Mesendoderm (in vitro differentiated cells): ENCODE results near the gene DTX1.

Experiments used
- DNase-seq: peaks from one replicate; pipeline ENCODE4 v3.0.0; 2013
- H2AK5ac ChIP-seq: 2 replicates; pipeline ENCODE4 v1.6.1; 2013; ENCODE audit warnings: low read length, inconsistent platforms
- H2BK120ac ChIP-seq: 2 replicates; pipeline ENCODE4 v1.6.1; 2013; ENCODE audit warnings: low read depth, mild to moderate bottlenecking, low read length, moderate library complexity, mixed read lengths
- H2BK15ac ChIP-seq: replicated peaks from 2 replicates; pipeline ENCODE4 v1.6.1; 2013; ENCODE audit warnings: low read depth, mild to moderate bottlenecking, moderate library complexity
- H2BK5ac ChIP-seq: 2 replicates; pipeline ENCODE4 v1.6.1; 2013; ENCODE audit warnings: low read length, inconsistent platforms
- H3K18ac ChIP-seq: 2 replicates; pipeline ENCODE4 v1.6.1; 2013; ENCODE audit warnings: mild to moderate bottlenecking, low read length, mixed read lengths
- H3K23ac ChIP-seq: one replicate; pipeline ENCODE4 v1.6.1; 2013; ENCODE audit warnings: low read length
- H3K27ac ChIP-seq: 2 replicates; pipeline ENCODE4 v1.5.1; 2013; ENCODE audit warnings: low read depth, mild to moderate bottlenecking, inconsistent platforms, low read length, moderate library complexity
- H3K27me3 ChIP-seq: 2 replicates; pipeline ENCODE4 v1.6.1; 2013; ENCODE audit warnings: low read length, control low read depth, mild to moderate bottlenecking, inconsistent platforms; ENCODE audit not compliant: insufficient read depth, poor library complexity
- H3K36me3 ChIP-seq: 2 replicates; pipeline ENCODE4 v1.6.1; 2013; ENCODE audit warnings: low read length, inconsistent platforms; ENCODE audit not compliant: control insufficient read depth, insufficient read depth
- H3K4ac ChIP-seq: one replicate; pipeline ENCODE4 v1.6.1; 2013; ENCODE audit warnings: low read depth, mild to moderate bottlenecking, low read length, moderate library complexity
- H3K4me1 ChIP-seq: 2 replicates; pipeline ENCODE4 v1.6.1; 2013; ENCODE audit warnings: low read depth, low read length, inconsistent platforms; ENCODE audit not compliant: control insufficient read depth
- H3K4me2 ChIP-seq: 2 replicates; pipeline ENCODE4 v1.6.1; 2013; ENCODE audit warnings: low read length
- H3K4me3 ChIP-seq: 2 replicates; pipeline ENCODE4 v1.5.1; 2013; ENCODE audit warnings: mild to moderate bottlenecking, low read length
- H3K56ac ChIP-seq: one replicate; pipeline ENCODE4 v1.6.1; 2013; ENCODE audit warnings: low read length
- H3K79me1 ChIP-seq: 2 replicates; pipeline ENCODE4 v1.6.1; 2013; ENCODE audit warnings: low read length, inconsistent platforms
- H3K79me2 ChIP-seq: 2 replicates; pipeline ENCODE4 v1.6.1; 2013; ENCODE audit warnings: mild to moderate bottlenecking, low read length; ENCODE audit not compliant: control insufficient read depth, insufficient read depth
- H3K9ac ChIP-seq: 2 replicates; pipeline ENCODE4 v1.6.1; 2013; ENCODE audit warnings: low read length, inconsistent platforms
- H4K5ac ChIP-seq: one replicate; pipeline ENCODE4 v1.6.1; 2013; ENCODE audit warnings: low read length
- H4K8ac ChIP-seq: one replicate; pipeline ENCODE4 v1.6.1; 2013; ENCODE audit warnings: low read depth, mild to moderate bottlenecking, control low read depth, low read length, moderate library complexity
- WGBS: extraction: QIAGEN DNeasy Blood & Tissue Kit; methylation state at CpG from one replicate; pipeline ENCODE4 v1.1.7; 2013; ENCODE audit warnings: low lambda C conversion rate, missing lambda C conversion rate; ENCODE audit not compliant: insufficient coverage; ENCODE audit errors: extremely low coverage; 5-methylcytosine and 5-hydroxymethylcytosine counted together

DTX1 gene

DNA sequence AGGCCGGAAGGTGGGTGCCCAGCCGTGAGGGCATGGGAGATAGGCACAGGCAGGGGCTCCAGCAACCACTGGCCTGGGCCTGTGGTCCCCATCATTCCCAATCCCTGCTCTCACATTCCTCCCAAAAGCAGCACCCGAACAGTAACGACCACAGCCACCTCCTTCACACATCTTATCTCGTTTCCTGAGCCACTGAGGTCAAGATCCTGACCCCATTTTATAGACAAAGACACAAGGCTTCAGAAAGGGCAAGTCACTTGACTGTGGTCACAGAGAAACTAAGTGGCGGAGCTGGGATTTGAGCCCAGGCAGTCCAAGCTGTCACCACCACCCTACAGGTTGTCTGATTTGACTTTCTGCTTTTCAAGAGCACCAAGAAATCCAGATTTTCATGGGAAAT lies 38.9 kb downstream of the DTX1 start:
- H3K27me3 ChIP-seq: no peaks in the 10 kb centered on the region
- H2BK120ac ChIP-seq: no peak overlapping the region
- no peak overlapping the region for H3K9ac ChIP-seq
- H2BK5ac ChIP-seq: no peak overlapping the region
- H3K27ac ChIP-seq: no peak overlapping the region
- H3K56ac ChIP-seq: no peak overlapping the region
- H3K36me3 ChIP-seq: no peaks in the 10 kb centered on the region
- no peak overlapping the region for H3K4ac ChIP-seq
- no peak overlapping the region for H3K4me3 ChIP-seq
- no peak overlapping the region for H2AK5ac ChIP-seq
- H3K18ac ChIP-seq: no peak overlapping the region
- H4K8ac ChIP-seq: no peak overlapping the region
- no peaks in the 10 kb centered on the region for H3K79me2 ChIP-seq
- WGBS: no CpG with 5 or more reads among the region's 6 CpGs
- no peak overlapping the region for H3K4me2 ChIP-seq
- no peaks in the 10 kb centered on the region for H3K4me1 ChIP-seq
- DNase-seq: no peak
- H4K5ac ChIP-seq: no peak overlapping the region
- no peak overlapping the region for H3K23ac ChIP-seq
- no peak overlapping the region for H2BK15ac ChIP-seq
- no peaks in the 10 kb centered on the region for H3K79me1 ChIP-seq

- no peaks in the 10 kb centered on the region for H3K27me3 ChIP-seq
- no peak overlapping the region for H4K8ac ChIP-seq
- no peaks in the 10 kb centered on the region for H3K79me1 ChIP-seq
- no peak overlapping the region for H3K9ac ChIP-seq
- no peak overlapping the region for H4K5ac ChIP-seq
- H3K23ac ChIP-seq: no peak overlapping the region
- no peak overlapping the region for H2AK5ac ChIP-seq
- H2BK120ac ChIP-seq: no peak overlapping the region
- no peak overlapping the region for H2BK5ac ChIP-seq
- H3K4me2 ChIP-seq: no peak overlapping the region
- no peaks in the 10 kb centered on the region for H3K36me3 ChIP-seq
- no peak overlapping the region for H3K4me3 ChIP-seq
- no peaks in the 10 kb centered on the region for H3K79me2 ChIP-seq
- no peaks in the 10 kb centered on the region for H3K4me1 ChIP-seq
- DNase-seq: no peak
- H3K18ac ChIP-seq: no peak overlapping the region
- whole genome bisulfite sequencing: no CpG with 5 or more reads among the region's 30 CpGs
- H3K4ac ChIP-seq: no peak overlapping the region
- no peak overlapping the region for H3K56ac ChIP-seq
- no peak overlapping the region for H3K27ac ChIP-seq
- H2BK15ac ChIP-seq: no peak overlapping the region
Observed at GRCh38 chr12:113096675-113097461, 40.3 kb downstream of the DTX1 start.

GRCh38 chr12:113097716-113098440 lies 41.3 kb downstream of the DTX1 start:
- H3K79me2 ChIP-seq: no peaks in the 10 kb centered on the region
- H2BK120ac ChIP-seq: no peak overlapping the region
- no peaks in the 10 kb centered on the region for H3K79me1 ChIP-seq
- H3K27ac ChIP-seq: no peak overlapping the region
- H2BK5ac ChIP-seq: no peak overlapping the region
- no peaks in the 10 kb centered on the region for H3K4me1 ChIP-seq
- H4K5ac ChIP-seq: no peak overlapping the region
- H3K4me3 ChIP-seq: no peak overlapping the region
- no peak overlapping the region for H3K4me2 ChIP-seq
- no peak overlapping the region for H4K8ac ChIP-seq
- H3K23ac ChIP-seq: no peak overlapping the region
- H3K4ac ChIP-seq: no peak overlapping the region
- H3K27me3 ChIP-seq: no peaks in the 10 kb centered on the region
- no peak overlapping the region for H3K56ac ChIP-seq
- H2BK15ac ChIP-seq: no peak overlapping the region
- peak; percentile 53 for DNase-seq
- no peak overlapping the region for H3K9ac ChIP-seq
- H2AK5ac ChIP-seq: no peak overlapping the region
- no CpG with 5 or more reads among the region's 14 CpGs for WGBS
- H3K18ac ChIP-seq: no peak overlapping the region
- H3K36me3 ChIP-seq: no peaks in the 10 kb centered on the region

- no CpG with 5 or more reads among the region's 15 CpGs for WGBS
- peak; percentile 94 for DNase-seq
- no peak overlapping the region for H3K27ac ChIP-seq
Observed at GRCh38 chr12:113098441-113099028, 42.0 kb downstream of the DTX1 start.

DNA sequence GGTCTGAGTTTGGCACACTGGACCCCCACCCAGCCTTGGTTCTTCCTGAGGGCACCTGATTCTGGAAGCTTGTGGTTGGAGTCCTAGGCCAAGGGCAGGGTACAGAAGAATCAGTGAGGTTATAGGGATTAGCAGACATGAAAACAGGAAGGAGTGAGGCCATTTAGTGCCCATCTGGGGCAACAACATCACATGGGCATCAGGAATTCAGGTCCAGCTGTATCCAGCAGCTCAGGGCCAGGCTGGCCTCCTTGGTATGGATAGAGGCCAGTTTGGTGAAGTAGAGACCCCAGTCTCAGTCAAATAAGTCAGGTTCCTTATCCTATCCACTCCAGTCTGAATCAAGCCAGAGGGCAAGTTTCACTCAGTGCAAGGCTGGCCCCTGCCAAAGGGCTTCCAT lies 42.8 kb downstream of the DTX1 start:
- Histone ChIP-seq H2BK120ac (no peak overlapping the region), H4K5ac (no peak overlapping the region), H2BK5ac (no peak overlapping the region), H4K8ac (no peak overlapping the region), H2BK15ac (no peak overlapping the region), H3K4me3 (no peak overlapping the region), H2AK5ac (no peak overlapping the region), H3K27me3 (no peaks in the 10 kb centered on the region), H3K9ac (no peak overlapping the region), H3K18ac (no peak overlapping the region), H3K79me2 (no peaks in the 10 kb centered on the region), H3K4ac (no peak overlapping the region), H3K23ac (no peak overlapping the region), H3K27ac (no peak overlapping the region), H3K36me3 (no peaks in the 10 kb centered on the region), H3K56ac (no peak overlapping the region), H3K79me1 (no peaks in the 10 kb centered on the region), H3K4me2 (no peak overlapping the region), H3K4me1 (no peaks in the 10 kb centered on the region)
- no peak for DNase-seq

More at GRCh38 chr12:113098441-113099028, 42.0 kb downstream of the DTX1 start:
- Histone ChIP-seq H3K9ac (no peak overlapping the region), H2BK5ac (no peak overlapping the region), H3K36me3 (no peaks in the 10 kb centered on the region), H3K4ac (no peak overlapping the region), H3K4me3 (no peak overlapping the region), H3K79me2 (no peaks in the 10 kb centered on the region), H3K4me2 (no peak overlapping the region), H3K56ac (no peak overlapping the region), H3K4me1 (no peaks in the 10 kb centered on the region), H2BK15ac (no peak overlapping the region), H3K27me3 (no peaks in the 10 kb centered on the region), H4K8ac (no peak overlapping the region), H3K18ac (no peak overlapping the region), H2AK5ac (no peak overlapping the region), H2BK120ac (no peak overlapping the region), H4K5ac (no peak overlapping the region), H3K23ac (no peak overlapping the region), H3K79me1 (no peaks in the 10 kb centered on the region)
